ENCODE measurements around the gene ZBTB17.

ZBTB17 gene

GRCh38 chr1:15952317-15953258 lies 23.3 kb downstream of the ZBTB17 start:
- TF ChIP-seq, protein P1, sequence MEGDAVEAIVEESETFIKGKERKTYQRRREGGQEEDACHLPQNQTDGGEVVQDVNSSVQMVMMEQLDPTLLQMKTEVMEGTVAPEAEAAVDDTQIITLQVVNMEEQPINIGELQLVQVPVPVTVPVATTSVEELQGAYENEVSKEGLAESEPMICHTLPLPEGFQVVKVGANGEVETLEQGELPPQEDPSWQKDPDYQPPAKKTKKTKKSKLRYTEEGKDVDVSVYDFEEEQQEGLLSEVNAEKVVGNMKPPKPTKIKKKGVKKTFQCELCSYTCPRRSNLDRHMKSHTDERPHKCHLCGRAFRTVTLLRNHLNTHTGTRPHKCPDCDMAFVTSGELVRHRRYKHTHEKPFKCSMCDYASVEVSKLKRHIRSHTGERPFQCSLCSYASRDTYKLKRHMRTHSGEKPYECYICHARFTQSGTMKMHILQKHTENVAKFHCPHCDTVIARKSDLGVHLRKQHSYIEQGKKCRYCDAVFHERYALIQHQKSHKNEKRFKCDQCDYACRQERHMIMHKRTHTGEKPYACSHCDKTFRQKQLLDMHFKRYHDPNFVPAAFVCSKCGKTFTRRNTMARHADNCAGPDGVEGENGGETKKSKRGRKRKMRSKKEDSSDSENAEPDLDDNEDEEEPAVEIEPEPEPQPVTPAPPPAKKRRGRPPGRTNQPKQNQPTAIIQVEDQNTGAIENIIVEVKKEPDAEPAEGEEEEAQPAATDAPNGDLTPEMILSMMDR (IDR thresholded peaks at IDR 0.05): no peak

DNA sequence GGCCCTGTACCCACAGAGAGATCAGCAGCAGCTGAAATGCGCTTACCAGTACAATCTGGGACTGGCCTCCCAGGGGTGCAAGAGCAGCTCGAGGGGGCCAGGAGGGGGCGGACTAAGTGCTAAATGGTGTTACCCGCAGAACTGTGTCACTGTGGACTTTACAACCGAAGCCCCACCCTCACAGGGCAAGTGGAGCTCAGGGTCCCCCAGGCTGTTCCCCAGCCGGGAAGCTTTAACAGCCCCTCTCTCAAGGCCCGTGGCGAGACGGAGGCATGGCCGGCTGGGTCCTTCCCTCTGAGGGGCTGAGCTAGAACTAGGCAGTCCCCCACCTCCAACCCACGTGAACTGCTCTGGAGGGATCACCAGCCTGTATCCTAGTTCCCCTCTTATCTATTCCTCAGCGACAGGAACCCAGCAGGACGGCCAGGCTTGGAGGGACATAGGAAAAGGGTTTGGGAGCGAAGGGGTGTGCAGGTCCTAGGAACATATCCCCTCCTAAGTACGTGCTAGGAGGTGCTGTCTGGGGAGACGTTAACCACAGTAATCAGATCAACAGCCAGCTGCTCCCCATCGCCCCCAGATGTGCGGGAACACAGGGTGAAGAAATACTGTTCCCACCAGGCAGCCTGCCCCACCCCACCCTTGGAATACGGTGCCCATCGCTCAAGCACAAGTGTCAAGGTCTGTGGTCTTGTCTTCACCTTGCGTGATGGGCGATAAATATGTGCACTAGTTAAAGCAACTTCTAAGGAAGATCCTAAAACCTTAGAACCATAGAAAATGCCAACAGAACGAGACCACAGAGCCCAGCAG lies 24.4 kb downstream of the ZBTB17 start:
- TF ChIP-seq, protein P1 (IDR thresholded peaks at IDR 0.05): no peak

GRCh38 chr1:15950763-15951295 lies 25.1 kb downstream of the ZBTB17 start:
- TF ChIP-seq, protein P1 (IDR thresholded peaks at IDR 0.05): no peak

GRCh38 chr1:15950302-15950701 lies 25.6 kb downstream of the ZBTB17 start:
- TF ChIP-seq, protein P1 (IDR thresholded peaks at IDR 0.05): no peak

- TF ChIP-seq, protein P1 (IDR thresholded peaks at IDR 0.05): no peak
Observed at GRCh38 chr1:15949453-15950245, 26.3 kb downstream of the ZBTB17 start.

DNA sequence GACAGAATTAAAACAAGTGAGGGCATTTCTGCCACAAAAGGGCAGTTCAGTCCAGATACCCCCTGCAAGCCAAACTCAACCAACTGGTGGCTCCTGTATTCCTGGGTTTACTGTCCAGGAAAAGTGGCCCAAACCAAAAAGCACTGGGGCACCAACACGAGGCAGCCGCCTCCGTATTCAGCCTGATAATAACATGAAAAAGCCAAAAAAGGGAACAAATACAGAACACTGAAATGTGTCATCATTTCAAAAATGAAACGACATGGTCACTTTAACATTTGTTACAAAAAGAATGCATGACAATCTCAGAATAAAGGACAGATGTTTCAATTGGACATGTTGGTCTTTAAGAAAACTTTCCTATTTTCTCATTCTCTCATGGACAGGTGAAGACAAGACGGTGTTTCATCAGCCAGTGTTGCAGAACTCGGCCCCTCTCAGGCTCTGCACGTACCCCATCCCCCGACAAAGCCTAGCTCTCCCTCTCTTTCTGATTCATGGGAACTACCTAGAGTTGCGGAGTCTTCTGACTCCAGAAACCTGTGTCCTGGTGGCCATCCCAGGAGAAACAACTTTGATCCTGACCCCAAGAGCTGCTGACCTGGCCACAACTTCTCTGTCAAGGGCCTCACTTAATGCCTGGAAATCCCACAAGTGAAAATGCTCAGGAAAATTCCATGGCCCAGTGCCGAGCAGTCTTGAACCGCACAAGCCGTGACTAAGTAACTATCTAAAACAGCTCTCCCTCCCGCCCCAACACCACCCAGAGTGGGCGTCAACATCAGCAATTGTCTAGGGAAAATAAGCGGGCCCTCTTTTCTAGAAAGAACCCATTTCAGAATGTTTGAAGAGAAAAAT lies 27.1 kb downstream of the ZBTB17 start:
- TF ChIP-seq, protein P1 (IDR thresholded peaks at IDR 0.05): no peak

All from LNCAP (cell line).